SK-N-SH treated with all-trans-retinoic acid at 6 μM for 48 hours (cell line): ENCODE measurements around the gene CPT1A.

ENCODE experiments used
- ATAC-seq: fragments of 200-7000 bp; cut with Tn5 transposase; 3 replicates; pipeline ENCODE4 v1.9.1; 2020; ENCODE audit warnings: mild to moderate bottlenecking, moderate library complexity
- ARNTL ChIP-seq: fragments of 450-650 bp; formaldehyde crosslinking; IDR thresholded peaks from 2 replicates; pipeline ENCODE4 v1.5.0; 2020; ENCODE audit warnings: low read depth, mild to moderate bottlenecking, moderate library complexity, borderline replicate concordance
- BACH2 ChIP-seq: fragments of 250-450 bp; sonication (Bioruptor Pico); IDR thresholded peaks from 2 replicates; pipeline ENCODE4 v1.9.0; 2021; ENCODE audit warnings: mild to moderate bottlenecking, borderline replicate concordance
- CSDC2 ChIP-seq: fragments of 250-450 bp; sonication (Bioruptor Pico); IDR thresholded peaks from 2 replicates; pipeline ENCODE4 v1.5.0; 2020; ENCODE audit warnings: mild to moderate bottlenecking, moderate library complexity
- ESRRG ChIP-seq: fragments of 250-450 bp; sonication (Bioruptor Pico); IDR thresholded peaks from 2 replicates; pipeline ENCODE4 v1.6.1; 2021; ENCODE audit warnings: mild to moderate bottlenecking
- GLIS3 ChIP-seq: fragments of 250-450 bp; sonication (Bioruptor Pico); IDR thresholded peaks from 2 replicates; pipeline ENCODE4 v1.5.0; 2020; ENCODE audit warnings: mild to moderate bottlenecking, moderate library complexity
- ISL1 ChIP-seq: fragments of 250-450 bp; sonication (Bioruptor Pico); IDR thresholded peaks from 2 replicates; pipeline ENCODE4 v2.1.2; 2022; ENCODE audit warnings: mild to moderate bottlenecking, moderate library complexity
- OSR1 ChIP-seq: fragments of 250-450 bp; sonication (Bioruptor Pico); IDR thresholded peaks from 2 replicates; pipeline ENCODE4 v1.8.0; 2022; ENCODE audit warnings: moderate library complexity, mild to moderate bottlenecking, inconsistent platforms
- PPARA ChIP-seq: fragments of 250-450 bp; sonication (Bioruptor Pico); IDR thresholded peaks from 2 replicates; pipeline ENCODE4 v1.5.0; 2020; ENCODE audit warnings: mild to moderate bottlenecking, borderline replicate concordance
- RARB ChIP-seq: fragments of 250-450 bp; sonication (Bioruptor Pico); IDR thresholded peaks from 2 replicates; pipeline ENCODE4 v1.8.0; 2021; ENCODE audit warnings: mild to moderate bottlenecking, moderate library complexity
- SNAI2 ChIP-seq: fragments of 250-450 bp; sonication (Bioruptor Pico); IDR thresholded peaks from 2 replicates; pipeline ENCODE4 v1.5.0; 2020; ENCODE audit warnings: mild to moderate bottlenecking, moderate library complexity
- TCF4 ChIP-seq: fragments of 250-450 bp; sonication (Bioruptor Pico); IDR thresholded peaks from 2 replicates; pipeline ENCODE4 v1.8.0; 2021; ENCODE audit warnings: mild to moderate bottlenecking, moderate library complexity, borderline replicate concordance
- TOX ChIP-seq: fragments of 250-450 bp; sonication (Bioruptor Pico); IDR thresholded peaks from 2 replicates; pipeline ENCODE4 v1.8.0; 2021; ENCODE audit warnings: mild to moderate bottlenecking, moderate library complexity, borderline replicate concordance
- ZC3H10 ChIP-seq: fragments of 250-450 bp; sonication (Bioruptor Pico); IDR thresholded peaks from 2 replicates; pipeline ENCODE4 v1.5.1; 2021; ENCODE audit warnings: mild to moderate bottlenecking, moderate library complexity
- ZFP3 ChIP-seq: fragments of 250-450 bp; sonication (Bioruptor Pico); IDR thresholded peaks from 2 replicates; pipeline ENCODE4 v1.5.0; 2020; ENCODE audit warnings: mild to moderate bottlenecking, moderate library complexity
- ZFP30 ChIP-seq: fragments of 450-650 bp; formaldehyde crosslinking; IDR thresholded peaks from 2 replicates; pipeline ENCODE4 v1.5.0; 2022; ENCODE audit warnings: mild to moderate bottlenecking, moderate library complexity
- ZNF565 ChIP-seq: fragments of 450-650 bp; formaldehyde crosslinking; conservative IDR thresholded peaks from 2 replicates; pipeline ENCODE4 v1.5.0; 2020; ENCODE audit warnings: low read depth, mild to moderate bottlenecking, moderate library complexity
- ZNF70 ChIP-seq: fragments of 450-650 bp; formaldehyde crosslinking; IDR thresholded peaks from 2 replicates; pipeline ENCODE4 v1.5.0; 2020; ENCODE audit warnings: mild to moderate bottlenecking, moderate library complexity
- ZNF8 ChIP-seq: fragments of 450-650 bp; formaldehyde crosslinking; IDR thresholded peaks from 2 replicates; pipeline ENCODE4 v1.5.0; 2020; ENCODE audit warnings: mild to moderate bottlenecking, moderate library complexity
- TF ChIP-seq, protein P1 (sequence below): fragments of 250-450 bp; sonication (Bioruptor Pico); IDR thresholded peaks from 2 replicates; pipeline ENCODE4 v1.5.1; 2020; ENCODE audit warnings: low read depth, mild to moderate bottlenecking, moderate library complexity
- TF ChIP-seq, protein P2 (sequence below): fragments of 250-450 bp; sonication (Bioruptor Pico); IDR thresholded peaks from 2 replicates; pipeline ENCODE4 v1.5.1; 2021; ENCODE audit warnings: mild to moderate bottlenecking, moderate library complexity
- TF ChIP-seq, protein P3 (sequence below): fragments of 250-450 bp; sonication (Bioruptor Pico); IDR thresholded peaks from 2 replicates; pipeline ENCODE4 v1.5.0; 2020; ENCODE audit warnings: mild to moderate bottlenecking, moderate library complexity
- TF ChIP-seq, protein P4 (sequence below): fragments of 250-450 bp; sonication (Bioruptor Pico); IDR thresholded peaks from 2 replicates; pipeline ENCODE4 v1.8.0; 2020; ENCODE audit warnings: mild to moderate bottlenecking, moderate library complexity, borderline replicate concordance

Gene CPT1A

DNA sequence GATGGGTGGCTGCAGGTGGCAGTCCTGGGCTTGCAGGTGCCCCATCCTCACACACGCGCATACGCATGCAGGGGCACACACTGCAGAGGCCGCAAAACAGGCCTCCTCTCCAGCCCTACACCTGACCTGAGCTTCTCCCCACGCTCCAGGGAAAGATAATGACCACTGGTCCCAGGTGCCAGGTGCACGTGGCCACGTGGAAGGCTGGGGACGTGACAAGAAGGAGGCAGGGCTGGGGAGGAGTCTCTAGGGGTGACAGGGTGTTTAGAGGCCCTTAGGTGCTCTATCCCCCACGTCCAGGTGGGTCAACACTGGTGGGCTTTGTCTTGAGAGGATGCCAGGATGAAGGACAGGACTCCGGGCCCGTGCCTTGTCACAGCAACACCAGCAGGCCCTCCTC, 23.5 kb upstream of the CPT1A start:
- no peak for ATAC-seq
- TF ChIP-seq ZNF8 (CRISPR knock-in tag): no peak
- TF ChIP-seq CSDC2 (CRISPR knock-in tag): no peak
- no peak for TF ChIP-seq ZNF70 (CRISPR knock-in tag)
- TF ChIP-seq, protein P1, sequence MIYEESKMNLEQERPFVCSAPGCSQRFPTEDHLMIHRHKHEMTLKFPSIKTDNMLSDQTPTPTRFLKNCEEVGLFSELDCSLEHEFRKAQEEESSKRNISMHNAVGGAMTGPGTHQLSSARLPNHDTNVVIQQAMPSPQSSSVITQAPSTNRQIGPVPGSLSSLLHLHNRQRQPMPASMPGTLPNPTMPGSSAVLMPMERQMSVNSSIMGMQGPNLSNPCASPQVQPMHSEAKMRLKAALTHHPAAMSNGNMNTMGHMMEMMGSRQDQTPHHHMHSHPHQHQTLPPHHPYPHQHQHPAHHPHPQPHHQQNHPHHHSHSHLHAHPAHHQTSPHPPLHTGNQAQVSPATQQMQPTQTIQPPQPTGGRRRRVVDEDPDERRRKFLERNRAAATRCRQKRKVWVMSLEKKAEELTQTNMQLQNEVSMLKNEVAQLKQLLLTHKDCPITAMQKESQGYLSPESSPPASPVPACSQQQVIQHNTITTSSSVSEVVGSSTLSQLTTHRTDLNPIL (CRISPR knock-in tag): no peak
- TF ChIP-seq ZFP30 (CRISPR knock-in tag): no peak
- no peak for TF ChIP-seq TOX (CRISPR knock-in tag)
- no peak for TF ChIP-seq SNAI2
- TF ChIP-seq ZNF565 (CRISPR knock-in tag): no peak
- no peak for TF ChIP-seq PPARA (CRISPR knock-in tag)
- TF ChIP-seq ZFP3: no peak
- TF ChIP-seq ESRRG: no peak
- TF ChIP-seq ARNTL: no peak
- no peak for TF ChIP-seq RARB (CRISPR knock-in tag)
- no peak for TF ChIP-seq BACH2 (CRISPR knock-in tag)
- TF ChIP-seq, protein P2, sequence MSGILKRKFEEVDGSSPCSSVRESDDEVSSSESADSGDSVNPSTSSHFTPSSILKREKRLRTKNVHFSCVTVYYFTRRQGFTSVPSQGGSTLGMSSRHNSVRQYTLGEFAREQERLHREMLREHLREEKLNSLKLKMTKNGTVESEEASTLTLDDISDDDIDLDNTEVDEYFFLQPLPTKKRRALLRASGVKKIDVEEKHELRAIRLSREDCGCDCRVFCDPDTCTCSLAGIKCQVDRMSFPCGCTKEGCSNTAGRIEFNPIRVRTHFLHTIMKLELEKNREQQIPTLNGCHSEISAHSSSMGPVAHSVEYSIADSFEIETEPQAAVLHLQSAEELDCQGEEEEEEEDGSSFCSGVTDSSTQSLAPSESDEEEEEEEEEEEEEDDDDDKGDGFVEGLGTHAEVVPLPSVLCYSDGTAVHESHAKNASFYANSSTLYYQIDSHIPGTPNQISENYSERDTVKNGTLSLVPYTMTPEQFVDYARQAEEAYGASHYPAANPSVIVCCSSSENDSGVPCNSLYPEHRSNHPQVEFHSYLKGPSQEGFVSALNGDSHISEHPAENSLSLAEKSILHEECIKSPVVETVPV (CRISPR knock-in tag): no peak
- no peak for TF ChIP-seq ISL1 (CRISPR knock-in tag)
- TF ChIP-seq GLIS3 (CRISPR knock-in tag): no peak
- TF ChIP-seq, protein P3, sequence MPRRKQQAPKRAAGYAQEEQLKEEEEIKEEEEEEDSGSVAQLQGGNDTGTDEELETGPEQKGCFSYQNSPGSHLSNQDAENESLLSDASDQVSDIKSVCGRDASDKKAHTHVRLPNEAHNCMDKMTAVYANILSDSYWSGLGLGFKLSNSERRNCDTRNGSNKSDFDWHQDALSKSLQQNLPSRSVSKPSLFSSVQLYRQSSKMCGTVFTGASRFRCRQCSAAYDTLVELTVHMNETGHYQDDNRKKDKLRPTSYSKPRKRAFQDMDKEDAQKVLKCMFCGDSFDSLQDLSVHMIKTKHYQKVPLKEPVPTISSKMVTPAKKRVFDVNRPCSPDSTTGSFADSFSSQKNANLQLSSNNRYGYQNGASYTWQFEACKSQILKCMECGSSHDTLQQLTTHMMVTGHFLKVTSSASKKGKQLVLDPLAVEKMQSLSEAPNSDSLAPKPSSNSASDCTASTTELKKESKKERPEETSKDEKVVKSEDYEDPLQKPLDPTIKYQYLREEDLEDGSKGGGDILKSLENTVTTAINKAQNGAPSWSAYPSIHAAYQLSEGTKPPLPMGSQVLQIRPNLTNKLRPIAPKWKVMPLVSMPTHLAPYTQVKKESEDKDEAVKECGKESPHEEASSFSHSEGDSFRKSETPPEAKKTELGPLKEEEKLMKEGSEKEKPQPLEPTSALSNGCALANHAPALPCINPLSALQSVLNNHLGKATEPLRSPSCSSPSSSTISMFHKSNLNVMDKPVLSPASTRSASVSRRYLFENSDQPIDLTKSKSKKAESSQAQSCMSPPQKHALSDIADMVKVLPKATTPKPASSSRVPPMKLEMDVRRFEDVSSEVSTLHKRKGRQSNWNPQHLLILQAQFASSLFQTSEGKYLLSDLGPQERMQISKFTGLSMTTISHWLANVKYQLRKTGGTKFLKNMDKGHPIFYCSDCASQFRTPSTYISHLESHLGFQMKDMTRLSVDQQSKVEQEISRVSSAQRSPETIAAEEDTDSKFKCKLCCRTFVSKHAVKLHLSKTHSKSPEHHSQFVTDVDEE: no peak
- TF ChIP-seq, protein P4, sequence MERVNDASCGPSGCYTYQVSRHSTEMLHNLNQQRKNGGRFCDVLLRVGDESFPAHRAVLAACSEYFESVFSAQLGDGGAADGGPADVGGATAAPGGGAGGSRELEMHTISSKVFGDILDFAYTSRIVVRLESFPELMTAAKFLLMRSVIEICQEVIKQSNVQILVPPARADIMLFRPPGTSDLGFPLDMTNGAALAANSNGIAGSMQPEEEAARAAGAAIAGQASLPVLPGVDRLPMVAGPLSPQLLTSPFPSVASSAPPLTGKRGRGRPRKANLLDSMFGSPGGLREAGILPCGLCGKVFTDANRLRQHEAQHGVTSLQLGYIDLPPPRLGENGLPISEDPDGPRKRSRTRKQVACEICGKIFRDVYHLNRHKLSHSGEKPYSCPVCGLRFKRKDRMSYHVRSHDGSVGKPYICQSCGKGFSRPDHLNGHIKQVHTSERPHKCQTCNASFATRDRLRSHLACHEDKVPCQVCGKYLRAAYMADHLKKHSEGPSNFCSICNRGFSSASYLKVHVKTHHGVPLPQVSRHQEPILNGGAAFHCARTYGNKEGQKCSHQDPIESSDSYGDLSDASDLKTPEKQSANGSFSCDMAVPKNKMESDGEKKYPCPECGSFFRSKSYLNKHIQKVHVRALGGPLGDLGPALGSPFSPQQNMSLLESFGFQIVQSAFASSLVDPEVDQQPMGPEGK (CRISPR knock-in tag): no peak
- no peak for TF ChIP-seq ZC3H10 (CRISPR knock-in tag)

DNA sequence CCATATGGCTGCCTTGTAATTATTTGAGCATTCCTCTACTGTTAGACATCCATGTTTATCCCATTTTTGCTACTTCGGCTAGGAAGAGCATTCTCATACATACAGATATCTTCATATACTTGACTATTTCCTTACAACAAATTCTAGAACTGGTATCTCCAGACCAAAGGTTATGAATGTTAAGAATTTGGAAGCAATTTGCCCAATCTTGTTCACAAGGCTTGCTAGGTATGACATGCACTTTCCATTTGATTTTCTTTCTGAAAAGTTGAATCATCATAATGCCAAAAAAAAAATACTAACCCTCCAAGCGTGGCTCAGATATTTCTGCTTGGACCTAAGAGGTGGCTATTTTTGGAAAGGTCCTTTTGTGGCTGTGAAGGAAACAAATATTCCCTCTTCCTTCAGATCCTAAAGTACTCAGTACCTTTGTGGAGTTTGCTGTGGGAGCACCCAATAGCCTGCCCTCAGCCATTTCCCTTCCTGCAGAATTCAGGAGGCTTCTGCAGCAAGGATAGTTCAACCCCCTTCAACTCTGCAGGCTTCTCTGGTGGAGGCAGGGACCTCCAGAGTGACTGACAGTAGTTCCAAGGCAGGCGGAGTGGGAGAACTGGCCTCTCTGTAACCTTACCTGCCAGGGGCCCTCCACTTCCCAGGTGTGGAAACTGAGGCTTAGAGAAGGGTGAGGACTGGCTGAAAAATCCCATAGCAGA, 22.0 kb upstream of the CPT1A start:
- TF ChIP-seq, protein P2 (CRISPR knock-in tag): no peak
- no peak for TF ChIP-seq GLIS3 (CRISPR knock-in tag)
- TF ChIP-seq PPARA (CRISPR knock-in tag): no peak
- no peak for TF ChIP-seq OSR1
- no peak for TF ChIP-seq ZFP3
- TF ChIP-seq, protein P3: no peak
- no peak for TF ChIP-seq CSDC2 (CRISPR knock-in tag)
- TF ChIP-seq ZC3H10 (CRISPR knock-in tag): no peak
- TF ChIP-seq ZNF8 (CRISPR knock-in tag): no peak
- TF ChIP-seq, protein P1 (CRISPR knock-in tag): no peak
- no peak for TF ChIP-seq TCF4
- no peak for TF ChIP-seq TOX (CRISPR knock-in tag)
- TF ChIP-seq ZFP30 (CRISPR knock-in tag): no peak
- TF ChIP-seq BACH2 (CRISPR knock-in tag): no peak
- no peak for TF ChIP-seq ZNF70 (CRISPR knock-in tag)
- TF ChIP-seq, protein P4 (CRISPR knock-in tag): no peak
- no peak for TF ChIP-seq SNAI2
- no peak for TF ChIP-seq ISL1 (CRISPR knock-in tag)
- no peak for TF ChIP-seq ESRRG
- no peak for TF ChIP-seq ARNTL
- no peak for ATAC-seq
